KMS-11 (cell line): ENCODE results near the gene DAB1.

Experiments
- H2AFZ ChIP-seq: fragments of 200-600 bp; sonication (generic); 2 replicates; pipeline ENCODE4 v1.6.1; 2016; ENCODE audit warnings: antibody characterized with exemption, mixed run types, low read depth
- H3K27ac ChIP-seq: fragments of 200-600 bp; sonication (generic); 2 replicates; pipeline ENCODE4 v1.6.1; 2016; ENCODE audit warnings: mild to moderate bottlenecking, mixed run types
- H3K27me3 ChIP-seq: fragments of 200-600 bp; sonication (generic); 2 replicates; pipeline ENCODE4 v1.6.1; 2017; ENCODE audit warnings: mild to moderate bottlenecking, low read depth, mixed run types, moderate library complexity; ENCODE audit not compliant: insufficient read depth
- H3K36me3 ChIP-seq: fragments of 200-600 bp; sonication (generic); 2 replicates; pipeline ENCODE4 v1.6.1; 2017; ENCODE audit warnings: mild to moderate bottlenecking, mixed run types; ENCODE audit not compliant: insufficient read depth
- H3K4me1 ChIP-seq: fragments of 200-600 bp; sonication (generic); 2 replicates; pipeline ENCODE4 v1.6.1; 2016; ENCODE audit warnings: mild to moderate bottlenecking, low read depth, mixed run types; ENCODE audit not compliant: poor library complexity, severe bottlenecking
- H3K4me2 ChIP-seq: fragments of 200-600 bp; sonication (generic); 2 replicates; pipeline ENCODE4 v1.7.0; 2016; ENCODE audit warnings: mild to moderate bottlenecking, mixed run types
- H3K4me3 ChIP-seq: fragments of 200-600 bp; sonication (generic); IDR thresholded peaks from 2 replicates; pipeline ENCODE4 v1.6.1; 2017; ENCODE audit warnings: low read depth, low read length, mixed read lengths; ENCODE audit not compliant: insufficient read depth
- H3K79me2 ChIP-seq: fragments of 200-600 bp; sonication (generic); 2 replicates; pipeline ENCODE4 v1.6.1; 2016; ENCODE audit warnings: low read depth, mixed run types; ENCODE audit not compliant: insufficient read depth
- H3K9ac ChIP-seq: fragments of 200-600 bp; sonication (generic); 2 replicates; pipeline ENCODE4 v1.6.1; 2016; ENCODE audit warnings: mild to moderate bottlenecking, mixed run types
- H4K20me1 ChIP-seq: fragments of 200-600 bp; sonication (generic); 2 replicates; pipeline ENCODE4 v1.6.1; 2016; ENCODE audit warnings: mild to moderate bottlenecking, mixed run types; ENCODE audit not compliant: insufficient read depth
- TF ChIP-seq, protein P1 (sequence below): fragments of 200-600 bp; sonication (generic); conservative IDR thresholded peaks from 2 replicates; pipeline ENCODE4 v1.6.1; 2017; ENCODE audit warnings: low read depth, mild to moderate bottlenecking, antibody characterized with exemption, low read length, moderate library complexity, mixed read lengths

DAB1 gene

DNA sequence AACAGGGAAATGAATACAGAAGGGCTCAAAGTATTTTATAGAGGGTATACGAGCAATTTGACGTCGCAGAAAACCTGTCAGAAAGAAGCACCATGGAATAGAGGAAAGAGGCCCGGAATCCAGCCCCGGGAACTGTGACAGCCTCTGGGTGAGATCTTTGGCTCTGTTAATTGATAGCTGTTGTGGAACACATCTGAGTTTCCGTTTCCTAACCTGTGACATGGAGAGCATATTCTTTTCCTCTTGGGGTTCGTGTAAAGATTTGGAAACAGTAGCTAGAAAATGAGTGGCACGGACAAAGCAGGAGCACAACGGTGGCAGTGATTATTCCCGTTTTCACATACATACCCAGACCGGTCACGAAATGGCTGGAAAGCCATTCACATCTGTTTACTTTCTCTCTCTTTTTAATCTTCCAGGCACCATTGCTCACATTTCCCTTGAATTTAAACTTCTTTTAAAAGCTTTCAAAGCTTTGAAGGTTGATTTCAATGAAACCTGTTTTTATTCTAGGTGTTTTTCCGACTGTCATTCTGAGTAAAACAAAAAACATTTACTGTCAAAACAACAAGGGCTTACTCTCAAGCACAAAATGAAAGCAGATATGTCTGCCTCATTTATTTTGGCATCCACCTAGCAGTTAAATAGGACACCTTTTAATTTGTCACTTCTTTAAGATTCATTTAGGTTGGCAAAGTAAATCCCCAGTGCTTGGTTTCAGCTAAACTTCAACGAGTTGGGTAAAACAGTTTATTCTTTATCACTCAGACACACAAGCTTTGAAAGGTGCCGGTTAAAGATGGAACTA, 431.3 kb downstream of the DAB1 start:
- no peak overlapping the region for H2AFZ ChIP-seq
- H4K20me1 ChIP-seq: no peaks in the 10 kb centered on the region
- H3K79me2 ChIP-seq: no peaks in the 10 kb centered on the region
- no peaks in the 10 kb centered on the region for H3K4me1 ChIP-seq
- no peak overlapping the region for H3K4me3 ChIP-seq
- no peaks in the 10 kb centered on the region for H3K27me3 ChIP-seq
- TF ChIP-seq, protein P1, sequence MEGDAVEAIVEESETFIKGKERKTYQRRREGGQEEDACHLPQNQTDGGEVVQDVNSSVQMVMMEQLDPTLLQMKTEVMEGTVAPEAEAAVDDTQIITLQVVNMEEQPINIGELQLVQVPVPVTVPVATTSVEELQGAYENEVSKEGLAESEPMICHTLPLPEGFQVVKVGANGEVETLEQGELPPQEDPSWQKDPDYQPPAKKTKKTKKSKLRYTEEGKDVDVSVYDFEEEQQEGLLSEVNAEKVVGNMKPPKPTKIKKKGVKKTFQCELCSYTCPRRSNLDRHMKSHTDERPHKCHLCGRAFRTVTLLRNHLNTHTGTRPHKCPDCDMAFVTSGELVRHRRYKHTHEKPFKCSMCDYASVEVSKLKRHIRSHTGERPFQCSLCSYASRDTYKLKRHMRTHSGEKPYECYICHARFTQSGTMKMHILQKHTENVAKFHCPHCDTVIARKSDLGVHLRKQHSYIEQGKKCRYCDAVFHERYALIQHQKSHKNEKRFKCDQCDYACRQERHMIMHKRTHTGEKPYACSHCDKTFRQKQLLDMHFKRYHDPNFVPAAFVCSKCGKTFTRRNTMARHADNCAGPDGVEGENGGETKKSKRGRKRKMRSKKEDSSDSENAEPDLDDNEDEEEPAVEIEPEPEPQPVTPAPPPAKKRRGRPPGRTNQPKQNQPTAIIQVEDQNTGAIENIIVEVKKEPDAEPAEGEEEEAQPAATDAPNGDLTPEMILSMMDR: no peak
- no peak overlapping the region for H3K27ac ChIP-seq
- H3K4me2 ChIP-seq: no peak overlapping the region
- no peaks in the 10 kb centered on the region for H3K36me3 ChIP-seq
- H3K9ac ChIP-seq: no peak overlapping the region

DNA sequence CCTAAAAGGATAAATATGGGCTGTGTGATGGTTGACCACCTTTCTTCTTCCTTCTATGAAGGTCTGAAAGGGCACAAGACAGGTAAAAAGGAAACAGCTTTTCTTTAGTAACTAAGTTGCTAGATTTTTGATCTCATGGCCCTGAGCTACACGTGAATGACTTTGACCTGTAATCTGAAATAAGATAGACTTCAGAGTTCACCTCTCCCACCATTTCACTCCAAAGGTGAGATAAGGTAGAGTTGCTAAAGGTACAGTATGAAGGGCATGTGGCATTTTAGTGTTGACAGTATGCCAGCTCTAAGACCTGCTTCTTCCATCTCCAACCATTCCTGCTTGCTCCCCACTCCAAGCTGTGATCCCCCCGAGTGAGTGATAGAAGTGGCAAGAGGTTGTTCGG, 432.3 kb downstream of the DAB1 start:
- no peak overlapping the region for H3K4me2 ChIP-seq
- no peak overlapping the region for H3K4me3 ChIP-seq
- no peak overlapping the region for H3K27ac ChIP-seq
- H3K36me3 ChIP-seq: no peaks in the 10 kb centered on the region
- H3K4me1 ChIP-seq: no peaks in the 10 kb centered on the region
- no peaks in the 10 kb centered on the region for H4K20me1 ChIP-seq
- H3K27me3 ChIP-seq: no peaks in the 10 kb centered on the region
- H3K79me2 ChIP-seq: no peaks in the 10 kb centered on the region
- no peak overlapping the region for H3K9ac ChIP-seq
- TF ChIP-seq, protein P1: no peak
- H2AFZ ChIP-seq: no peak overlapping the region

DNA sequence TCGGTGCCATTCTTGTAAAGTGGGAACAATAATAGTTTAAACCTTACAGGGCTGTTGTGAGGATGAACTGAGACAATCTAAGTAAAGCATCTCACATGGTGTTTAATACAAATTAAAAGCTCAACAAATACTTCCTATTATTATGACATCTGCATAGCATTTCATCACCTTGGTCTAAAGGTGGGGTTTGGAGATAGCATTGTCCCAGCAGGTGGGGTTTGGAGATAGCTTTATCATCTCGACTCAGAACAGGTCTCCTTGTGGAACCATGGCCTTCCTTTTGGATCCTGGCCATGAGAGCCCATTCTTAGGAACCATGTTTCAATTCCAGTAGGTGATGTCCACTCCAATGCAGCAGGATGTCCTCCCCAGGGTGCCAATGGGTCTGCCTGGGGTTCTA, 437.5 kb downstream of the DAB1 start:
- Histone ChIP-seq H3K4me1 (no peaks in the 10 kb centered on the region), H3K27me3 (no peaks in the 10 kb centered on the region), H3K79me2 (no peaks in the 10 kb centered on the region), H3K9ac (no peak overlapping the region), H4K20me1 (no peaks in the 10 kb centered on the region), H3K4me3 (no peak overlapping the region), H2AFZ (no peak overlapping the region), H3K36me3 (no peaks in the 10 kb centered on the region), H3K27ac (no peak overlapping the region), H3K4me2 (no peak overlapping the region)
- TF ChIP-seq, protein P1: no peak

DNA sequence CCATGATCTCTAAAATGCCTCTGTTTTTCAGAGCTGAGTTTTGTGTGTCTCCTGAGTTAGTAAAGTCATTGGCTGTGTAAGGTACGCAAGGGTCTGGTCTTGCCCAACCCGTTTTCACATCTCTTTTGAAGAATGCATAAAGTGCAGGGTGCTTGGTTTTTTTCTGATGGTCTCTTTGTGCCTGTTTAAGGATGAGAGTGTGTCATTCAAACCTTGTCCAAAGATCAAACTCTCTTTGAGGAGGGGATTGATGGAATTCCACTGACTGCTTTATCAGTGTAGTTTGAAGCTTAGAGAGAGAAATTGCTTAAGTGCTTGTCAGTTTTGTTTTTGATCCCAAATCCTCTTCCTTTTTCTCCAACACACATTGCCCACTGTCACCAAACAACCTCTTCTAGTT, 438.0 kb downstream of the DAB1 start:
- Histone ChIP-seq H3K9ac (no peak overlapping the region), H3K4me2 (no peak overlapping the region)

More for the DNA sequence above, 438.0 kb downstream of the DAB1 start:
- Histone ChIP-seq H2AFZ (no peak overlapping the region), H3K4me3 (no peak overlapping the region), H3K27ac (no peak overlapping the region), H3K4me1 (no peaks in the 10 kb centered on the region), H3K79me2 (no peaks in the 10 kb centered on the region), H3K27me3 (no peaks in the 10 kb centered on the region), H3K36me3 (no peaks in the 10 kb centered on the region), H4K20me1 (no peaks in the 10 kb centered on the region)
- TF ChIP-seq, protein P1: no peak
